CD4-positive, CD25-positive, alpha-beta regulatory T cell (primary cell): ENCODE measurements around the gene A3GALT2. TPM values are rescaled to one million over a fixed set of nuclear protein-coding genes. Genes with fewer than 3 reads are reported as not detected.
"Not testable (repeated sequence)": the region's sequence is repeated elsewhere in the genome, so short reads cannot be mapped to it uniquely, and the experiment has no call there.

ENCODE experiments used
- ATAC-seq, 2 donors: fragments of 150-1000 bp; cut with Tn5 transposase; one replicate each; pipeline ENCODE4 v1.10.0; 2021; ENCODE audit warnings: low read depth in 2 of 2, moderate number of reproducible peaks in 2 of 2, moderate library complexity in 1 of 2
- DNase-seq, 3 donors: peaks; one replicate each; pipeline versions ENCODE4 v3.0.0 to v3.0.0-alpha.2; 2012 to 2022; ENCODE audit warnings: mixed read lengths in 1 of 3
- H3K27ac ChIP-seq: one replicate; pipeline ENCODE4 v1.7.0; 2013; ENCODE audit warnings: mild to moderate bottlenecking, low read length; ENCODE audit not compliant: insufficient read depth, poor library complexity, severe bottlenecking
- H3K27me3 ChIP-seq: one replicate; pipeline ENCODE4 v1.7.0; 2013; ENCODE audit warnings: low read length; ENCODE audit not compliant: control insufficient read depth, insufficient read depth
- H3K36me3 ChIP-seq: one replicate; pipeline ENCODE4 v1.7.0; 2013; ENCODE audit warnings: mild to moderate bottlenecking, low read length, moderate library complexity; ENCODE audit not compliant: control insufficient read depth, insufficient read depth
- H3K4me1 ChIP-seq: 2 replicates; pipeline ENCODE4 v1.7.0; 2013; ENCODE audit warnings: mild to moderate bottlenecking, low read length; ENCODE audit not compliant: insufficient read depth, control insufficient read depth, poor library complexity, severe bottlenecking
- H3K4me3 ChIP-seq: one replicate; pipeline ENCODE4 v1.7.0; 2013; ENCODE audit warnings: low read depth, mild to moderate bottlenecking, low read length, moderate library complexity
- H3K9me3 ChIP-seq, 2 experiments: 1 replicate in 1 of 2; 2 replicates in 1 of 2; pipeline ENCODE4 v1.7.0; 2013; ENCODE audit warnings: low read length in 2 of 2, mild to moderate bottlenecking in 1 of 2, moderate library complexity in 1 of 2; ENCODE audit not compliant: control insufficient read depth in 2 of 2
- H3K27ac Mint-ChIP-seq, 3 donors: one replicate each; pipeline ENCODE4 v1.8.0; 2020 to 2022; ENCODE audit warnings: mild to moderate bottlenecking in 3 of 3, mixed read lengths in 3 of 3, moderate library complexity in 2 of 3
- H3K27me3 Mint-ChIP-seq: one replicate; pipeline ENCODE4 v1.8.0; 2022; ENCODE audit warnings: mild to moderate bottlenecking, mixed read lengths
- H3K36me3 Mint-ChIP-seq: one replicate; pipeline ENCODE4 v1.8.0; 2020; ENCODE audit warnings: mixed read lengths
- H3K4me1 Mint-ChIP-seq, 4 donors: one replicate each; pipeline ENCODE4 v1.8.0; 2020 to 2022; ENCODE audit warnings: mixed read lengths in 4 of 4, mild to moderate bottlenecking in 1 of 4
- H3K4me3 Mint-ChIP-seq, 4 donors: one replicate each; pipeline ENCODE4 v1.8.0; 2020 to 2022; ENCODE audit warnings: mild to moderate bottlenecking in 4 of 4, mixed read lengths in 4 of 4, moderate library complexity in 3 of 4
- H3K9me3 Mint-ChIP-seq, 7 donors: one replicate each; pipeline ENCODE4 v1.8.0; 2020 to 2022; ENCODE audit warnings: mixed read lengths in 7 of 7, mild to moderate bottlenecking in 3 of 7, moderate library complexity in 2 of 7
- polyA plus RNA-seq, 4 donors: library from polyadenylated mRNA; unstranded; fragments of 300-500 nt; fragmentation: Illumina TruSeq; gene quantifications; one replicate each; pipeline ENCODE4 v1.2.3, GENCODE V29; 2021
- total RNA-seq: library from RNA; stranded (reverse); gene quantifications from one replicate; pipeline ENCODE4 v1.2.3, GENCODE V29; 2022

Gene A3GALT2
- total and polyA plus RNA-seq, 5 donors from 2014 or later: not detected

- H3K4me3 Mint-ChIP-seq: no peak overlapping the region
- DNase-seq: no peak
- no peak overlapping the region for H3K4me3 ChIP-seq
- H3K9me3 ChIP-seq: no peaks in the 10 kb centered on the region
- H3K36me3 ChIP-seq: no peaks in the 10 kb centered on the region
- H3K9me3 Mint-ChIP-seq: peaks cover 0 to 1% (median 0%) of the 10 kb centered on the region in 7 donors
- no peaks in the 10 kb centered on the region for H3K4me1 ChIP-seq
- H3K27me3 Mint-ChIP-seq: peaks cover 12% of the 10 kb centered on the region
- no peaks in the 10 kb centered on the region for H3K27me3 ChIP-seq
- no peaks in the 10 kb centered on the region for H3K36me3 Mint-ChIP-seq
- H3K27ac Mint-ChIP-seq: peak overlapping the region in 1 of 3 donors; percentile 43
- no peak overlapping the region for H3K27ac ChIP-seq
- ATAC-seq: no peak
- H3K4me1 Mint-ChIP-seq: no peaks in the 10 kb centered on the region
These were observed 4.3 kb downstream of the A3GALT2 start for GRCh38 chr1:33316601-33317000.

- no peak for DNase-seq
- ATAC-seq: no peak
- H3K27ac Mint-ChIP-seq: no peak overlapping the region
These were observed 6.5 kb downstream of the A3GALT2 start for GRCh38 chr1:33314416-33314815.

GRCh38 chr1:33312413-33312749 is 8.5 kb downstream of the A3GALT2 start:
- no peaks in the 10 kb centered on the region for H3K4me1 Mint-ChIP-seq
- Histone ChIP-seq H3K4me3 (no peak overlapping the region), H3K27ac (no peak overlapping the region), H3K4me1 (no peaks in the 10 kb centered on the region), H3K27me3 (no peaks in the 10 kb centered on the region), H3K36me3 (no peaks in the 10 kb centered on the region), H3K9me3 (no peaks in the 10 kb centered on the region)
- H3K27me3 Mint-ChIP-seq: peaks cover 20% of the 10 kb centered on the region
- H3K36me3 Mint-ChIP-seq: no peaks in the 10 kb centered on the region
- ATAC-seq: no peak
- H3K9me3 Mint-ChIP-seq: no peaks in the 10 kb centered on the region
- H3K4me3 Mint-ChIP-seq: no peak overlapping the region
- no peak for DNase-seq
- H3K27ac Mint-ChIP-seq: no peak overlapping the region

More at GRCh38 chr1:33314416-33314815, 6.5 kb downstream of the A3GALT2 start:
- H3K27me3 ChIP-seq: no peaks in the 10 kb centered on the region
- Mint-ChIP-seq H3K4me1 (no peaks in the 10 kb centered on the region), H3K4me3 (no peak overlapping the region), H3K27me3 (peaks cover 12% of the 10 kb centered on the region), H3K9me3 (peaks cover 0 to 1% (median 0%) of the 10 kb centered on the region in 7 donors), H3K36me3 (no peaks in the 10 kb centered on the region)
- H3K4me3 ChIP-seq: no peak overlapping the region
- no peaks in the 10 kb centered on the region for H3K4me1 ChIP-seq
- no peak overlapping the region for H3K27ac ChIP-seq
- no peaks in the 10 kb centered on the region for H3K9me3 ChIP-seq
- H3K36me3 ChIP-seq: no peaks in the 10 kb centered on the region

- ATAC-seq (no peak), DNase-seq (no peak)
- no peaks in the 10 kb centered on the region for H3K9me3 Mint-ChIP-seq
- Histone ChIP-seq H3K27ac (no peak overlapping the region), H3K27me3 (no peaks in the 10 kb centered on the region), H3K36me3 (no peaks in the 10 kb centered on the region), H3K9me3 (no peaks in the 10 kb centered on the region), H3K4me3 (no peak overlapping the region), H3K4me1 (no peaks in the 10 kb centered on the region)
- no peaks in the 10 kb centered on the region for H3K36me3 Mint-ChIP-seq
- H3K4me1 Mint-ChIP-seq: no peaks in the 10 kb centered on the region
- H3K27ac Mint-ChIP-seq: no peak overlapping the region
- H3K27me3 Mint-ChIP-seq: peaks cover 20% of the 10 kb centered on the region
- no peak overlapping the region for H3K4me3 Mint-ChIP-seq
These were observed 9.0 kb downstream of the A3GALT2 start for GRCh38 chr1:33311706-33312412.

GRCh38 chr1:33310702-33311101 is 10.2 kb downstream of the A3GALT2 start:
- Histone ChIP-seq H3K27ac (no peak overlapping the region), H3K27me3 (peaks cover 3% of the 10 kb centered on the region), H3K4me1 (no peaks in the 10 kb centered on the region), H3K9me3 (no peaks in the 10 kb centered on the region), H3K36me3 (no peaks in the 10 kb centered on the region), H3K4me3 (no peak overlapping the region)
- Mint-ChIP-seq H3K9me3 (no peaks in the 10 kb centered on the region), H3K4me1 (no peaks in the 10 kb centered on the region), H3K27ac (no peak overlapping the region), H3K36me3 (peaks cover 2% of the 10 kb centered on the region), H3K4me3 (peak overlapping the region in 1 of 4 donors; percentile 21), H3K27me3 (peaks cover 27% of the 10 kb centered on the region)
- DNase-seq (no peak), ATAC-seq (no peak)

- not testable (repeated sequence) for H3K36me3 ChIP-seq, H3K9me3 Mint-ChIP-seq, H3K4me3 Mint-ChIP-seq, DNase-seq, H3K4me1 ChIP-seq, H3K27me3 ChIP-seq, ATAC-seq, H3K27ac Mint-ChIP-seq, H3K36me3 Mint-ChIP-seq, H3K4me3 ChIP-seq, H3K27ac ChIP-seq, H3K4me1 Mint-ChIP-seq, H3K9me3 ChIP-seq
- peaks cover 29% of the 10 kb centered on the region for H3K27me3 Mint-ChIP-seq
These were observed 11.5 kb downstream of the A3GALT2 start for GRCh38 chr1:33309351-33309750.

GRCh38 chr1:33307494-33307864 is 13.4 kb downstream of the A3GALT2 start:
- Histone ChIP-seq H3K36me3 (no peaks in the 10 kb centered on the region), H3K27me3 (peaks cover 3% of the 10 kb centered on the region), H3K9me3 (no peaks in the 10 kb centered on the region), H3K27ac (no peak overlapping the region), H3K4me3 (no peak overlapping the region), H3K4me1 (peaks cover 1% of the 10 kb centered on the region)
- Mint-ChIP-seq H3K4me3 (no peak overlapping the region), H3K27ac (no peak overlapping the region), H3K27me3 (peaks cover 21% of the 10 kb centered on the region), H3K9me3 (no peaks in the 10 kb centered on the region), H3K4me1 (peaks cover 0 to 9% (median 7%) of the 10 kb centered on the region in 4 donors), H3K36me3 (peaks cover 2% of the 10 kb centered on the region)
- DNase-seq (no peak), ATAC-seq (no peak)
